K562 (cell line): Measurements from ENCODE around the gene CD34. TPM values are rescaled to one million over a fixed set of nuclear protein-coding genes. Genes with fewer than 3 reads are reported as not detected.

Experiments
- ATAC-seq: fragments of 200-7000 bp; cut with Tn5 transposase; 3 replicates; pipeline ENCODE4 v1.9.1; 2020; ENCODE audit warnings: moderate library complexity
- BruUV-seq: library from RNA; stranded (reverse); fragments of 400-500 nt; replicated peaks from 2 replicates; lab custom pipeline; 2021; lab: Mats Ljungman, UMichigan
- CTCF ChIA-PET: fragments of 300-600 bp; formaldehyde crosslinking; extraction: SDS; loops from one replicate; lab custom pipeline; 2021; ENCODE audit warnings: low intra/inter-chr PET ratio; lab: Yijun Ruan, JAX
- POLR2A ChIA-PET: fragments of 300-600, 350-650 bp; sonication (Branson Sonifier 250); formaldehyde crosslinking; extraction: SDS; loops from one replicate; lab custom pipeline; 2021; ENCODE audit warnings: antibody characterized with exemption, inconsistent platforms; lab: Yijun Ruan, JAX
- DNase-seq, 4 experiments: peaks; one replicate each; pipeline versions ENCODE4 v3.0.0 to v3.0.0-alpha.2; 2011 to 2018; ENCODE audit warnings: low spot score in 3 of 4, mixed read lengths in 3 of 4; ENCODE audit errors: extremely low read depth in 1 of 4
- FAIRE-seq: peaks from 2 replicates; lab custom pipeline; 2011; peaks lifted over from hg19 to GRCh38; lab: Jason Lieb, UNC
- H2AFZ ChIP-seq: 2 replicates; pipeline ENCODE4 v1.6.0; 2011; ENCODE audit warnings: low read depth, low read length, control low read depth, inconsistent platforms
- H3K27ac ChIP-seq: fragments of 200-600 bp; 3 replicates; pipeline ENCODE4 v1.8.0; 2011; ENCODE audit warnings: low read depth, mild to moderate bottlenecking, control low read depth, inconsistent platforms, low read length, moderate library complexity, mixed read lengths; ENCODE audit errors: extremely low read depth
- H3K27me3 ChIP-seq, 2 experiments: fragments of 300-600 bp in 1 of 2; 2 replicates in 1 of 2; 3 replicates in 1 of 2; pipeline versions ENCODE4 v1.6.0 to v1.8.0; 2011; ENCODE audit warnings: inconsistent platforms in 2 of 2, low read length in 2 of 2, mild to moderate bottlenecking in 1 of 2, mixed read lengths in 1 of 2, moderate library complexity in 1 of 2; ENCODE audit not compliant: control insufficient read depth in 2 of 2, insufficient read depth in 2 of 2
- H3K36me3 ChIP-seq: fragments of 300-600 bp; 3 replicates; pipeline ENCODE4 v1.8.0; 2011; ENCODE audit warnings: mild to moderate bottlenecking, low read length, inconsistent platforms; ENCODE audit not compliant: control insufficient read depth, insufficient read depth
- H3K4me1 ChIP-seq, 2 experiments: fragments of 200-600 bp in 1 of 2; replicated peaks in 1 of 2; 2 replicates in 1 of 2; 3 replicates in 1 of 2; pipeline versions ENCODE4 v1.5.1 to v1.8.0; 2011; ENCODE audit warnings: inconsistent platforms in 2 of 2, low read length in 2 of 2, mild to moderate bottlenecking in 1 of 2, mixed read lengths in 1 of 2, moderate library complexity in 1 of 2; ENCODE audit not compliant: control insufficient read depth in 2 of 2, insufficient read depth in 2 of 2
- H3K4me2 ChIP-seq: 2 replicates; pipeline ENCODE4 v1.6.1; 2011; ENCODE audit warnings: low read length, control low read depth, inconsistent platforms, mixed read lengths; ENCODE audit not compliant: insufficient read depth
- H3K4me3 ChIP-seq: fragments of 200-600 bp; sonication (generic), shearing (Covaris generic); 2 replicates; pipeline ENCODE4 v1.5.1; 2016; ENCODE audit warnings: control low read depth, inconsistent platforms
- H3K79me2 ChIP-seq: fragments of 200-600 bp; 3 replicates; pipeline ENCODE4 v1.8.0; 2011; ENCODE audit warnings: low read length, inconsistent platforms; ENCODE audit not compliant: control insufficient read depth, insufficient read depth
- H3K9ac ChIP-seq, 2 experiments: 2 replicates each; pipeline versions ENCODE4 v1.6.0 to v1.6.1; 2011; ENCODE audit warnings: low read depth in 2 of 2, low read length in 2 of 2, control low read depth in 1 of 2, inconsistent platforms in 1 of 2, mild to moderate bottlenecking in 1 of 2, mixed read lengths in 1 of 2; ENCODE audit not compliant: insufficient read depth in 1 of 2
- H3K9me1 ChIP-seq: one replicate; pipeline ENCODE4 v1.6.0; 2011; ENCODE audit warnings: inconsistent platforms, mild to moderate bottlenecking, low read length, moderate library complexity; ENCODE audit not compliant: control insufficient read depth, insufficient read depth
- H3K9me3 ChIP-seq: replicated peaks from 2 replicates; pipeline ENCODE4 v1.5.1; 2011; ENCODE audit warnings: low read depth, low read length, inconsistent platforms; ENCODE audit not compliant: control insufficient read depth, insufficient read depth
- H4K20me1 ChIP-seq: replicated peaks from 2 replicates; pipeline ENCODE4 v1.6.1; 2011; ENCODE audit warnings: low read length, inconsistent platforms, mixed read lengths; ENCODE audit not compliant: control insufficient read depth, insufficient read depth
- MAX ChIP-seq: sonication (generic); formaldehyde crosslinking; IDR thresholded peaks from 2 replicates; pipeline ENCODE4 v1.9.0; 2022; ENCODE audit warnings: mild to moderate bottlenecking, missing genetic modification reagents
- ZNF316 ChIP-seq: fragments of 450-650 bp; IDR thresholded peaks from 2 replicates; pipeline ENCODE4 v1.6.1; 2016
- WGBS: fragments of 100-300 bp; shearing (Covaris generic); methylation state at CpG from one replicate; pipeline ENCODE4 v1.1.6; 2016; ENCODE audit warnings: low coverage, mixed read lengths; ENCODE audit not compliant: insufficient coverage; ENCODE audit errors: missing lambda C conversion rate; 5-methylcytosine and 5-hydroxymethylcytosine counted together
- in situ Hi-C: fragments of 300-500 bp; cut with MboI; formaldehyde crosslinking; loops from 4 replicates; pipeline ENCODE4 v1.15.0; 2018; ENCODE audit warnings: inconsistent platforms, mixed read lengths
- intact Hi-C: fragments of 100-400 bp; cut with micrococcal nuclease; formaldehyde crosslinking; loops from 2 replicates; pipeline ENCODE4 v1.14.2; 2022
- polyA plus RNA-seq, 8 experiments: library from polyadenylated mRNA; depleted of rRNA in 4 of 8; stranded (reverse) in 5 of 8; unstranded in 3 of 8; fragments of >200 nt; fragmentation: Nextera tagmentation in 2 of 8; fragmentation: Illumina TruSeq in 1 of 8; extraction: Ambion mirVana in 2 of 8; extraction: Trizol in 1 of 8; gene quantifications; 2 replicates each; pipeline versions ENCODE4 v1.2.1 to v1.2.3, GENCODE V29; 2011 to 2014; ENCODE audit warnings: inconsistent platforms in 1 of 8, missing spikeins in 1 of 8
- total RNA-seq, 7 experiments: library from RNA; depleted of rRNA in 6 of 7; stranded (reverse); fragments of >200 nt in 6 of 7; fragmentation: Illumina TruSeq in 2 of 7; extraction: Trizol in 2 of 7; gene quantifications; 2 replicates each; pipeline versions ENCODE4 v1.2.1 to v1.2.3, GENCODE V29; 2011 to 2021; ENCODE audit warnings: low replicate concordance in 1 of 7
- TF ChIP-seq, protein P1 (sequence below): fragments of 450-650 bp; IDR thresholded peaks from 2 replicates; pipeline ENCODE4 v1.6.1; 2016

Gene CD34
- total and polyA plus RNA-seq, 9 of the 15 experiments (the other 6 are each of a cell fraction or from before 2014, with no cell fraction given): not detected

DNA sequence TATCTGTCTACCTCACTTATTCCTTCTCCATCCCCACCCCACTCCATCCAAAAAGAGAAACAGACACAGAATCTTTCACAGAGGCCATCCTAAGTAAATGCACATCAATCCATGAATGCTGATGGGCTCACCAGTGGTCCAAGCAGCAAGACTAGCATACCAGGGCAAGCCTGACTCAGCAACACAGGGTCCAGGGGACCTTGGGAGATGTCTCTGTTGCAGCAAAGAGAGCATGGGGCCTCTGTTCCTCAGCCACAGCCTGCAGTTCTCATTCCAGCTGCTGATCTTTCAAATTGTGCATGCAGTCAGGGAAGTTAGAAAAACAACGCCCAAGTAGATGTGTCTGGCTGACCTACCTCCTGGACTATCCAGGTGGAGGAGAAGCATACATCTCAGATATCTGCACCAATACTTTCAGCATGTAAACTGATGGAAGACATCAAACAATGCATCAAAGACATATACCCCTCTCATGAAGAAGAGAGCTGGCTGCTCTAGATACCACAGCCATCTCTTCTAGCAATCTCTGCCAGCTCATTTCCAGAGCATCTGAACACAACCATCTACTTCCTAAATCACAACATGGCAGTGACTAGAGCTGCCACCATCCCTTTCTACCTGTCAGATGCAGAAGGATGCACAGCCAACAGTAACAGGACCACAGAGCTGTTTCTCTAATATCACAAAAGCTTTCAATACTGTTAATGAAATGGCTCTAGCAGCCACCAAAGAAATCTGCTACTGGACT, 54.5 kb downstream of the CD34 start:
- FAIRE-seq (no peak), DNase-seq (no peak), ATAC-seq (no peak)
- Histone ChIP-seq H3K4me1 (no peaks in the 10 kb centered on the region), H4K20me1 (no peaks in the 10 kb centered on the region; the same call in 1 of the 2 replicates), H3K9ac (no peak overlapping the region), H3K27ac (no peak overlapping the region), H3K27me3 (no peaks in the 10 kb centered on the region), H3K4me2 (no peak overlapping the region), H3K36me3 (no peaks in the 10 kb centered on the region), H3K9me3 (no peaks in the 10 kb centered on the region), H3K79me2 (no peaks in the 10 kb centered on the region), H3K4me3 (no peak overlapping the region), H2AFZ (no peak overlapping the region), H3K9me1 (no peaks in the 10 kb centered on the region)
- TF ChIP-seq ZNF316 (0 out of 2 replicates have a peak, but pooled peaks have one; percentile 11), MAX (CRISPR knock-in tag) (0 out of 2 replicates have a peak, but pooled peaks have one; percentile 21)
- TF ChIP-seq, protein P1, sequence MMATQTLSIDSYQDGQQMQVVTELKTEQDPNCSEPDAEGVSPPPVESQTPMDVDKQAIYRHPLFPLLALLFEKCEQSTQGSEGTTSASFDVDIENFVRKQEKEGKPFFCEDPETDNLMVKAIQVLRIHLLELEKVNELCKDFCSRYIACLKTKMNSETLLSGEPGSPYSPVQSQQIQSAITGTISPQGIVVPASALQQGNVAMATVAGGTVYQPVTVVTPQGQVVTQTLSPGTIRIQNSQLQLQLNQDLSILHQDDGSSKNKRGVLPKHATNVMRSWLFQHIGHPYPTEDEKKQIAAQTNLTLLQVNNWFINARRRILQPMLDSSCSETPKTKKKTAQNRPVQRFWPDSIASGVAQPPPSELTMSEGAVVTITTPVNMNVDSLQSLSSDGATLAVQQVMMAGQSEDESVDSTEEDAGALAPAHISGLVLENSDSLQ: no peak
- WGBS: 44% methylated on average over 1 of the region's 1 CpG
- POLR2A ChIA-PET: interaction anchor here (0.5 to 1.7 kb wide), 8 partner anchors 8 to 137 kb away, joined by 3 to 6 read pairs (median 4); no protein-coding TSS in a partner anchor
- no TSS peak for BruUV-seq
- in situ Hi-C loops (no loop called here), intact Hi-C loops (no loop called here)
- CTCF ChIA-PET: no interaction called here
